Stimulated activated CD4-positive, alpha-beta T cell treated with anti-CD3 and anti-CD28 coated beads, Interleukin-12 subunit alpha, Interleukin-12 subunit beta, amount 100 ng/mL, for 24 hours (primary cell): ENCODE data around the gene ARHGAP12.
"Not testable (repeated sequence)": the region's sequence is repeated elsewhere in the genome, so short reads cannot be mapped to it uniquely, and the experiment has no call there.

ENCODE experiments used
- DNase-seq, 2 experiments: peaks; one replicate each; pipeline ENCODE4 v3.0.0-alpha.2; 2020; ENCODE audit warnings: low read depth in 2 of 2

Gene ARHGAP12, protein sequence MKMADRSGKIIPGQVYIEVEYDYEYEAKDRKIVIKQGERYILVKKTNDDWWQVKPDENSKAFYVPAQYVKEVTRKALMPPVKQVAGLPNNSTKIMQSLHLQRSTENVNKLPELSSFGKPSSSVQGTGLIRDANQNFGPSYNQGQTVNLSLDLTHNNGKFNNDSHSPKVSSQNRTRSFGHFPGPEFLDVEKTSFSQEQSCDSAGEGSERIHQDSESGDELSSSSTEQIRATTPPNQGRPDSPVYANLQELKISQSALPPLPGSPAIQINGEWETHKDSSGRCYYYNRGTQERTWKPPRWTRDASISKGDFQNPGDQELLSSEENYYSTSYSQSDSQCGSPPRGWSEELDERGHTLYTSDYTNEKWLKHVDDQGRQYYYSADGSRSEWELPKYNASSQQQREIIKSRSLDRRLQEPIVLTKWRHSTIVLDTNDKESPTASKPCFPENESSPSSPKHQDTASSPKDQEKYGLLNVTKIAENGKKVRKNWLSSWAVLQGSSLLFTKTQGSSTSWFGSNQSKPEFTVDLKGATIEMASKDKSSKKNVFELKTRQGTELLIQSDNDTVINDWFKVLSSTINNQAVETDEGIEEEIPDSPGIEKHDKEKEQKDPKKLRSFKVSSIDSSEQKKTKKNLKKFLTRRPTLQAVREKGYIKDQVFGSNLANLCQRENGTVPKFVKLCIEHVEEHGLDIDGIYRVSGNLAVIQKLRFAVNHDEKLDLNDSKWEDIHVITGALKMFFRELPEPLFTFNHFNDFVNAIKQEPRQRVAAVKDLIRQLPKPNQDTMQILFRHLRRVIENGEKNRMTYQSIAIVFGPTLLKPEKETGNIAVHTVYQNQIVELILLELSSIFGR

DNA sequence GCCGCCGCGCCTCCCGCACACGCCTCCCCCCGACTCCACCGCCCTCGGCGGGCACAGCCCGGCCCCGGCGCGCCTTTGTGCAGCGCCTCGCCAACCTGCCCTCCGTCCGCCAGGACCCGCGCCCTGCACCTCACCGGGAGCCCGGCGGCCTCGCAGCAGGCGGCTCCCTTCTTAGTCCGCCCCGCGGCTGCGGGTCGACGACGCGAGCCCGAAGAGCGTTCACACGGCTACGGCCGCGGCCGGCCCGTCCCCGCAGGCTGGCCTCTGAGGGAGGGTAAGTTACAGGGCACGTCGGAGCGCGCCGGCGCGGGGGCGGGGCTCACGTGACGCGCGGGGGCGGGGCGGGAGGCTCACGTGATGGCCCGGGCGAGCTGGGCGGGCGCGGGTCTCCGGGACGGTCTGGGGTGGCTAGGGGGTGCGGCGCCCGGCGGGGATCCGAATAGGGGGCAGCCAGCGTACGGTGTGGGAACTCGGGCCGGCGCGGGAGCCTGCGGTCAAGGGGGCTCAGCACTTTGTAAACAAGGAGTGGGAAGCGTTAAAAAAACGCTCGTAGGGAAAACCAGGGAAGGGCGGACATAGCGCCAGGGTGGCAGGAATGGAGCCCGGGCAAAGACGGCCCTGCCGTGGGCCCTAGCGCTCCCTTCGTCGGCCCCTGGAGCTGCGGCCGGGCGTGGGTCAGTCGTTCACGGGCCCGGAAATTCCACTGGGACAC lies at the start of gene ARHGAP12:
Gene ARHGAP12 (minus strand): TSS at position 283 of the 712 bp plus-strand sequence. CDS start 19,976 bp downstream, outside the sequence.
- DNase-seq, result peak; percentile 70 to 80

DNA sequence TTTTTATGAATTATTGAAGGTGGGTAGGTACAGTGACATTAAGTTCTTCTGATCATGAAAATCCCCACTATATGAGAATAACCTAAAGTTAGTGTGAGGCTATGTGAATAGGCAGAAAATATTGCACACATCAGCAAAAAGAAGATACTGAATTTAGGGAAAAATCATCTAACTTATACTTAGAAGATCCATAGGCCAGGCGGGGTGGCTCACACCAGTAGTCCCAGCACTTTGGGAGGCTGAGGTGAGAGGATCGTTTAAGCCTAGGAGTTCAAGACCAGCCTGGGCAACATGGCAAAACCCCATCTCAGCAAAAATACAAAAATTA lies 49.5 kb upstream of the ARHGAP12 start:
- DNase-seq, result no peak

DNA sequence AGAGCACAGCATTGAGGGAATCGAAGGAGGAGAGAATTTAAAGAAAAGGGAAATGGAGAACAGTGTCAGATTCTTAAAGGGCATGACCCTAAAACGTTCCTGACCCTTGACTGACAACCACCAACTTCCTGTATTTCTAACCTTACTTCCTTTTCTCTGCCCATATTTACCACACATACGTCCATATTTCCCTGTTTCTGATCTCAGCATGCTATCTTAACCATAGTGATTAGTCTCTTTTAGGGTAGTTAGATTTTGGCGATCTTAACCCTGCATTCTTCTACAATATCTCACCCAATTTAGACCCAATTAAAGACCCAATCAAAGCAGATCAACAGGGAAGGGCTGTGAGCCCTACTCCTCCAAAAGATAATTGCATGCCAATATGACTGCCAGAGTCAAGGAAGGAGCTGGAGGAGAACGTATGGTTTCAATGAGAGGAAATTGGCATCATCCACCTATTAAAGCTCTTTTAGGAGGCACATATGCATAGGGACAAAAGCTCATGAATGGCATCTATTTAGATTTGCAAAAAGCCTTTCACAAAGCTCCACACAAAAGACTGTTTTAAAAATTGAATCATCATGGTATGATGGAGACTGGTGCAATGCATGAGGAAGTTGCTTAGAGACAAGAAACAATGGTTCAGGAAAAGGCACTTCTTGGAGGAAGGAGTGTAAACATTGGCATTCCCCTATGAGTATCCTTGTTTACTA lies 49.0 kb upstream of the ARHGAP12 start:
- no peak for DNase-seq

DNA sequence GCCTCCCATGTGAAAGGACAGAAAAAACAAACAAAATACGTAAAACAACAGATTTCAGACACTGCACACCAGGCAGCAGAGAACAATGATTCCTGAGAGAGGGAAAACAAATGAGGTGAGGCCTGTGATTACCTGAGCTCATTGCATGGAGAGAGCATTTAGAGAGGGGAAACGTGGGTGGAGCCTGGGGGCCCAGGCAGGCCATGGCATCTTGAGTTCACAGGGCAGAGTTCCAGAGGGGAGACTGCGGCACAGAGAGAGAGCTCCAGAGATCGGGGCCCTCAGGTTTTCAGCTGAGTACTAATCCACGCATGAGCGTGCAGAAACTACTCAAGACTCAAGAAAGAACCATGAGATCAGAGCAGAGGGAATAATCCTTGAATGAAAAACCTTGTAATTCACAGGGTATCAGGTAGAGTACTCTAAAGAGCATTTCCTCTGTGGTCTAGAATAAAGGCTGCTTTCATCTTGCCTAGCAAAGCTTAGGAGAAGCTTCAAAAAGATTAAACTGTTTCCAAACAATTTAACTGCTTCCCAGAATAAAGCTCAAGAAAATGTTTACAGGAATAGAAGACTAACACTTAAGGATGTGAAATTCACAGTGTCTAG lies 46.6 kb upstream of the ARHGAP12 start:
- DNase-seq, result no peak

DNA sequence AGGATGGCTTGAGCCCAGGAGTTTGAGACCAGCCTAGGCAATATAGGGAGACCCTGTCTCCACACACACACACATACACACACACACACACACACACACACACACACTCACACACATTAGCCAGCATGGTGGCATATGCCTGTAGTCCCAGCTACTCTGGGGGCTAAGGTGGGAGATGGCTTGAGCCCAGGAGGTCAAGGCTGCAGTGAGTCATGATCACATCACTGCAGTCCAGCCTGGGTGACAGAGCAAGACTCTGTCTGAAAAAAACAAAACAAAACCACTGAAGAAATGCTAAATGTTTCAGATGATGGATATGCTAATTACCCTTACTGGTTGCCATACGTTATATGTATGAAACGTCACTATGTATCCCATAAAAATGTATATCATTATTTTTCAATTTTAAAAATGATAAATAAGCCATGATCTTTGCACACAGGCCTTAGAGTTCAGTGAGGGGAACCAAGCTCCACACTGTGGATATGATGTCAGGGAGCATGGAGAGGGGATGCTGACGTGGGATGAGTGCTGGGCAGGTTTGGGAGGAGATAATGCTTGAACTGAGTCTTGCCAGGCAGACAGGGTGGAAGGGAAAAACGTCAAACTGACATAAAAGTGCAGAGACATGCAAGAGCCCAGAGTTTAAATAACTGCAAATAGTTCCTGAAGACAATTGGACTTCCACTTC lies 45.9 kb upstream of the ARHGAP12 start:
- DNase-seq, result no peak

DNA sequence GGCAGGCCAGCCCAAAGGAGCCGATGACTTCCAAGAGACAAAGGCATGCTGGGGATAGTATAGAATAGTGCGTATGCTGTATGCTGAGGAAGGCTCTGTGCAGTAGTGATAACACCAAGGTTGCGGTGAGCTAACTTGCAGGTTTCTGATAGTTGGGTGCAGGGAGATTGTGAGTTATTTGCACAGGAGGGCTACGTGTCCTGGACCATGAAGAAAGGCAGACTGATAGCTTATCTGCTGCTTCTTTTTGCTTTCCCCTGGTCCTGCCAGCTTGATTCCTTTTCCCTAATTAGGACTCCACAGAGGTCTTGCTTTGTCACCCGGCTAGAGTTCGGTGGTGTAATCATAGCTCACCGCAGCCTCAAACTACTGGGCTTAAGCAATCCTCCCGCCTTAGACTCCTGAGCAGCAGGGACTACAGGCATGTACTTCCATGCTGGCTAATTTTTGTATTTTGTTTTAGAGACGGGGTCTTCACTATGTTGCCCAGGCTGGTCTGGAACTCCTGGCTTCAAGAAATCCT lies 43.9 kb upstream of the ARHGAP12 start:
- DNase-seq, result no peak

DNA sequence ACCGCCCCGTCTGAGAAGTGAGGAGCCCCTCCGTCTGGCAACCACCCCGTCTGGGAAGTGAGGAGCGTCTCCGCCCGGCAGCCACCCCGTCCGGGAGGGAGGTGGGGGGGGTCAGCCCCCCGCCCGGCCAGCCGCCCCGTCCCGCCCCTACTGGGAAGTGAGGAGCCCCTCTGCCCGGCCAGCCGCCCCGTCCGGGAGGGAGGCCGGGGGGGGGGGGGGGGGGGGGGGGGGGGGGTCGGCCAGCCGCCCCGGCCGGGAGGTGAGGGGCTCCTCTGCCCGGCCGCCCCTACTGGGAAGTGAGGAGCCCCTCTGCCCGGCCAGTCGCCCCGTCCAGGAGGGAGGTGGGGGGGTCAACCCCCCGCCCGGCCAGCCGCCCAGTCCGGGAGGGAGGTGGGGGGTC lies 41.2 kb upstream of the ARHGAP12 start:
- DNase-seq, result not testable (repeated sequence)

DNA sequence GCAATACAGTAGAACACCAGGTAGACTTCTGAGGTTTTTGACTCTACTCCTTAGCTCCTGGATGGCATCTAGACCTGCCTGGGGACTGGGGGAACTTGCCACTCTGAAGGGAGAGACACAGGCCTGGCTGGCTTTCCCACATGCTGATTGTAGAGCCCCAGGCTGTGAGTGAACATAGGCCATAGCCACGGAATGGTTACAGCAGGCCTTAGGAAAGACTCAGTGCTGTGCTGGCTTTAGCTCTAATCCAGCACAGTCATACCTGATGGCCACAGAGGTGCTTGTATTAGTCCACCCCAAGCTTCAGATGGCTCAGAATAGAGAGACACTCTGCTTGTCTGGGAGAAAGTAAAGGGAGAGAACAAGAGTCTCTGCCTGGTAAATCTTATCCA lies 35.0 kb upstream of the ARHGAP12 start:
- no peak for DNase-seq

DNA sequence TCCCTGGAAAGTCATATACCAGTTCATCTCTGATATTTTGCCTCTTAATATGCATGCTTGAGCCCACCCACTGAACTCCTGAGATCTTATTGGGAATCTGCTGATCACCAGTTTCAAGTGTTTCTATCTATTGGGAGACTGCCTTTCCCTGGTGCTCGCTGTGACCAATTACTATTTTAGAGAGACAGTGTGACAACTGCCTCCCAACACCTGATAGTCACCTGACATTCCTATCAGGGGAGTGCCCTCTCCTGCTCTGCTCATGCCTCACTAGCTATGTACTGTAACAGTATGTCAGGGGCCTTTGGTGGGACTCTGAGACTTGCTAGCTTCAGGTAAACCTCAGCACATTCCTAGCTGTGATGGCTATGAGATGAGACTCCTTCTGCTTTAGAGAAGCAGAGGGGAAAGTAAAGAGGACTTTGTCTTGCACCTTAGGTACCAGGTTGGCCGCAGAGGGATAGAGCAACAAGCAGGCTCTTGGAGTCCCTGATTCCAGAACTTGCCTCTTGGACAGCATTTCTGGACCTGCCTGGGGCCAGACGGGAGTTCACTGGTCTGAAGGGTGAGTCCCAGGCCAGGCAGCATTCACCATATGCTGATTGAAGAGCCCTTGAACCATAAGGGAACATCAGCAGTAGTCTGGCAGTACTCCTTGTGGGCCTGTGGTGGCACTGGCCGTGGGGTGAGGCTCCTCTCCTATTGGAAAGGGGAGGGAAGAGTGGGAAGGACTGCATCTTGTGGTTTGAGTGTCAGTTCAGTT lies 34.4 kb upstream of the ARHGAP12 start:
- no peak for DNase-seq

DNA sequence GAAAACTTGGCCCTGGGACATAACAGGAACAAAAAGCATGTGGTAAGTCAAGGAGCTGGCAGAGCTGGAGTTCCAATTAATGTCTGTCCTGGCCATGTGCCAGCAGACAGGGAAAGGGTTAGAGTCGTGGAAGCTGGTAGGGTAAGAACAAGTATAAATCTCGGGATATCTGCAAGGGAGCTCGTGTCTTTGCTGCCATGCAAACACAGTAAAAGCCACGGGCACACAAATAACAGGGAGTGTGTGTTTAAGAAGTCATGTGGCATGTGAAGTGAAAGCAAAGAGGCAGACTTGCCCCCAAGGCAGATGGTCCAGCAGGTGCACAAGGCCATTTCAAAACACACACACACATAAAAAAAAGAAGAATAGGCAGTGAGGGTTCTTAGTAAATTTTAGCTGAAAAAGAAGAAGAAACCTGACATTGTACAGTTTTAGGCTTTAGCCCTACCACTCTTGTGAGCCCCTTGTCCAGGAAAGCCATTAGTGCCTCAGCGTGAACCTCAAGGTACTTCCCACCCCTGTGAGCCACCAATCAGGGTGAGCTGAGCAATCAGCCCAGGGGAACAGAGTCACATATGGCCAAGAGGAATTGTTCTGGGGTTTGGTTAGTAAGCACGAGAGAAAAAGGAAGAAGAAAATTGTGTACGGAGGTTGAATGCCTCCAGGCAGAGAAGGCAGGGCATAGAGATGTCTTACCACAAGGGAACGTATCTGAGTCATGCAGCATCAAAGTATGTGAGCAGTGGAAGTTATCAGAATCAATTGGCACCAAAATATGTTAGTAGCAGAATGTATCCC lies 32.8 kb upstream of the ARHGAP12 start:
- no peak for DNase-seq

DNA sequence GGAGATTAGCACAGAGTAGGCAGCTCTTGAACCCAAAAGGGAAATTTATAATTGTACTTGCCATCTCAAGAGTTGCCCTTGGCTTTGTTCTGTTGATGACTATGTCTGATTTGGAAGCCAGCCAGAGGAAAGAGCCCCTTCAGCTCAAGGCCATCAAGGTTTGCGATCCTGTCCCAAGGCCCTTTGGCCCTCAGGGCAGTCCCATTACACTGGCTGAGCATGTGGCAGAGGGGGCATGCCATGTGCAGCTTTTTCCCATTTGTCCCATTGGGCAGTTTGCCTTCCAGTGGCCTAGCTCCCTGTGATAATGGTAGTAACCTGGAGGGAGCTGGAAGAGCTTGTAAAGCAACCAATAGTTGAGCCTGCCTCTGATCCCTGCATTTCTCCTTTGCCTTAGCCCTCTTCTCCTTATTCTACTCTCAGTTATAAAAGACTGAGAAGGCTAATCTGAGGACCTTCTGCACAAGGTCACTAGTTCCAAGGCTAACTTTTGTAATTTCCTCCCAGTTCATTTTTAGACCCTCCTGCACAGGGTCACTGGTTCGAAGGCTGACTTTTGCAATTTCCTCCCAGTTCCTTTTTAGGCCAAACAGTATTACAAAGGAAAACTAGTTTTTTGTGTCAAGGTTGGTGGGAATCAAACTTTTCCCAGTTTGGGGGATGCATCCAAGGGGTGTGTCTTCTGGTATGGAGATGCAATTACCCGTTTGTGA lies 31.0 kb upstream of the ARHGAP12 start:
- DNase-seq, result no peak

DNA sequence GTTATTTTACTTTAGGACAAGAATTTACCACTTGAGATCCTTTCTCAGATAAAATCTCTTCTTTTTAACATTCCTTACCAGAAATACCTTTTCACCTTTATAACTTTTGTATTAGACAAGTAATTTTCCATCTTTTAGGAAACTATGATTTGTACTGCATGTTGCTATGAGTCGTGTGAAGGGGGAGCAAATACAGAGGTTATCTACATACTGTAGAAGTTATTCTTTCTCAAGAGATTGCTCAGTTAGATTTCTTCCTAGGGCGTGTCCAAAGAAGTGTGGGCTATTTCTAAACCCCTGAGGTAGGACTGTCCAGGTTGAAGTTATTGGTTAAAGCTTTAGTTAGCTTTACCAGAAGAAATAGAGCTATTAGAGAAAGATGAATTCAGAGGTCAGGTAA lies 30.2 kb upstream of the ARHGAP12 start:
- no peak for DNase-seq

DNA sequence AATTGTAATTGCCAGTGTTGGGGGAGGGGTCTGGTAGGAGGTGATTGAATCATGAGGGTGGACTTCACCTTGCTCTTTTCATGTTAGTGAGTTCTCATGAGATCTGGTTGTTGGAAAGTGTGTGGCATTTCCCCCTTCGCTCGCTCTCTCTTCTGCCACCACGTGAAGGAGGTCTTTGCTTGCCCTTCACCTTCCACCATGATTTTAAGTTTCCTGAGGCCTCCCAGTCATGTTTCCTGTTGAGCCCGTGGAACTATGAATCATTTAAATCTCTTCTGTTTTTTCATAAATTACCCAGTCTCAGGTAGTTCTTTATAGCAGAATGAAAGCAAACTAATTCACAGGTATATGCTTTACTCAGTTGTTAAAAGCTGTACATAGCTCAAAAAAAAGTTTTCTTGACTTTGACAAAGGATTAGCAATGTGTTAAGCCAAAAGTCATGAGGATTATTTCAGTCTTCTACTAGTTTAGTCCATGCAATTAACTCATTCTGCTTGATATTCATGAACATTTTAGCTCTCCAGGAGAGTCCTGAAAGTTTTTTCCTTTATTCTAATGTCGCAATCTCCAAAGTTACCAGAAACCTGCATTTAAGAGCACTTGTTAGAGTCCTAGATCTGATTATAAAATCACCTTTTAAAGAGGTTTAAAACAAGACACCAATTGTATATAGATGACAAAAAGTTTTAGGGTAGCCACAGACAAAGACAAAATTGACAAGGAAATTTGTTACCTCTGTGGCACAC lies 27.7 kb upstream of the ARHGAP12 start:
- no peak for DNase-seq

DNA sequence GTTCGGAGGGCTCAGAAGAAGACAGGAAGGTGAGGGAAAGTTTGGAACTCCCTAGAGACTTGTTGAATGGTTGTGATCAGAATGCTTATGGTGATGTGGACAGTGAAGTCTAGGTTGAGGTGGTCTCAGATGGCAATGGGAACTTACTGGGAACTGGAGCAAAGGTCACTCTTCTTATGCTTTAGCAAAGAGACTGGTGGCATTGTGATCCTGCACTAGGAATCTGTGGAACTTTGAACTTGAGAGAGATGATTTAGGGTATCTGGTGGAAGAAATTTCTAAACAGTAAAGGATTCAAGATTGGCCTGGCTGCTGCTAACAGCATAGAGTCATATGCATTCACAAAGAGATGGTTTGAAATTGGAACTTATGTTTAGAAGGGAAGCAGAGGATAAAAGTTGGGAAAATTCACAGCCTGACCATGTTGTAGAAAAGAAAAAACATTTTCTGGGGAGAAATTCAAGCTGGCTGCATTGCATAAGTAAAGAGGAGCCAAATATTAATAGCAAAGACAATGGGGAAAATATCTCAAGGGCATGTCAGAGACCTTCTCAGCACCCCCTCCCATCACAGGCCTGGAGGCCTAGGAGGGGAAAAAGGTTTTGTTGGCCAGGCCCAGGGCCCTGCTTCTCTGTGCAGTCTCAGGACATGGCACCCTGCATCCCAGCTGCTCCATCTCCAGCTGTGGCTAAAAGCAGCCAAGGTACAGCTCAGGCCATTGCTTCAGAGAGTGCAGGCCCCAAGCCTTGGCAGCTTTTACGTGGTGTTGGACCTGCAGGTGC lies 26.0 kb upstream of the ARHGAP12 start:
- no peak for DNase-seq

DNA sequence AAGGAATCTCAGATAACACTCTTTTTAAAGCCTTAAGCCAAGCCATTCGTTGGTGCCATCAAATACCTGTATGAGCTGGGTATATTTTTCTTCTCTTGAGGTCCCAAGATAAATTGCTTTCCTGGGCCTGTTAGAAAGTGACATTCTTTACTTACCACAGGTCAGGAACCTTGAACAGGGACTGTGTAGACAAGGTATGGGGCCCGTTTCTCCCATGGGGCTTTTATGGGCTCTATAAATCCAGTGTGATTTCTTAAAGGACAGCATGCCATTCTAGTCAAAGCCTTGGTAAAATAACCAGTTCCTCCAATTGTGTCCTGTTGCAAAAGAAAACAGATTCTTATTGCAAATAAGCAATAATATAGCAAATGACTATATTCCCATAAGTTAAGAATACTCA lies 24.8 kb upstream of the ARHGAP12 start:
- no peak for DNase-seq

DNA sequence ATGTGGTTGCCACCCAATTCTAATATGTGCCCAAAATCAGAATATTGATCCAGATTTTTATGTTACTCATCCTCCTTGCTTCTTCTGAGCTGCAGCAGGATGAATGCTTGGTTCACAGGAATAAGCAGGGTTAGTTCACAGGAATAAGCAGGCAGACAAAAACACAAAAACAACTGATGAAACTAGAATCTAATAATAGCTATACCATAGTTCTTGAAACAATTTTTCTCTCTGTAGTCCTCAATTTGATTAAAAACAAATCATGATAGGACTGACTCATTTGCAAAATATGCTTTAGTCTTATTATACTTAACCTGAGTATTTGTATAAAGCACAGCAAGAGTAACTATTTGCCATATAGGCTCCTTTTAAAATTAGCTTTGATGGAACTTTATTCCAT lies 24.4 kb upstream of the ARHGAP12 start:
- no peak for DNase-seq

DNA sequence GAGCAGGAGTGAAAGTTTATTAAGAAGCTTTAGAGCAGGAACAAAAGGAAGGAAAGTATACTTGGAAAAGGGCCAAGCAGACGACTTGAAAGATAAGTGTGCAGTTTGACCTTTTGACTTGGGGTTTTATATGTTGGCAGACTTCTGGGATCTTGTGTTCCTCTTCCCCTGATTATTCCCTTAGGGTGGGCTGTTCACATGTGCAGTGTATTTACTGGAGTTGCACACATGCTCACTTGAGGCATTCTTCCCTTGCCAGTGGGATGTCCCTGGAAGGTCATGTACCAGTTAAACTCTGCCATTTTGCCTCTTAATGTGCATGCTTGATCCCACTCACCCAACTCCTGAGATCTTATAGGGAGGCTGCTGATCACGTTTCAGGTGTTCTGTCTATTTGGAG lies 23.4 kb upstream of the ARHGAP12 start:
- DNase-seq, result no peak
